HG02610 (cell line): ENCODE measurements around the gene NUTF2.

Experiments used
- ATAC-seq: cut with Tn5 transposase; IDR thresholded peaks from one replicate; pipeline ENCODE4 v1.9.1; 2021; ENCODE audit warnings: mild to moderate bottlenecking, moderate library complexity; ENCODE audit not compliant: unreplicated experiment

NUTF2 gene

GRCh38 chr16:67917140-67917851 is 70.6 kb downstream of the NUTF2 start:
- no peak for ATAC-seq

DNA sequence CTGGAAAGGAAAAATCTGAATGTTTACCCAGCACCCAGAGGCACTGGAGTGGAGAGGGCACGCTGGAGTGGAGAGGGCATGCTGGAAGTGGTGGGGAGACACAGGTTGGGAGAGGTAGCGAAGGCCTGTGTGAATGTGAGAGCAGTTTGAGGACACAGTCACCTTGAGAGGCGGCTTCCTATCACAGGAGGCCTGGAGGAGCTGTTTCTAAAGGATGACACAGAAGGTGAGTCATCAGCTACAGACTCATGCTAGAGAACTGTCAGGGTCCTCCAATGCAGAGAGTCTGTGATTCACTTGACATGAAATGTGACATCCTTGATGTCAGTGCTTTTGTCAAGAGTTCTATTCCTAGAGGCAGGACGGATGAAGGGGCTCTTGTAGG is 71.1 kb downstream of the NUTF2 start:
- ATAC-seq: no peak

GRCh38 chr16:67919622-67920221 is 73.0 kb downstream of the NUTF2 start:
- ATAC-seq: no peak
